Anterior cingulate cortex (tissue), 58 donors: ENCODE measurements around the gene GTF2H4.
"Not testable (repeated sequence)": the region's sequence is repeated elsewhere in the genome, so short reads cannot be mapped to it uniquely, and the experiment has no call there.

Source experiments
- DNase-seq, 58 donors: peaks; one replicate each; lab custom pipeline; 2025; lab: John Stamatoyannopoulos, UW

The GTF2H4 gene

DNA sequence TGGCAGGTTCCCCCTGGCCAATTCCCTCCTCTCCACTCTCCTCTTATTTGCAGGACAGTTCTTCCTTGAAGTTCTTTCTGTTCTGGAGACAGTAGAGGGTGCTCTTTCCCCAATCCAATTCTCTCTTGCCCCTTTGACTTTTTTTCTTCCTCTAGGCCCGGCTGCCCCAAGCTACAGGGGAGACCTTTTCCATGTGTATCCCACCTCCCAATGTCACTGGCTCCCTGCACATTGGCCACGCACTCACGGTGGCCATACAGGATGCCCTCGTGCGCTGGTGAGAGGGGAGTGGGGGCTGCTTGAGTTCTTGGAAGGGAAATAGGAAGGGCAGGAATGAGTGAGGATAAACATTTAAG lies 7.6 kb downstream of the GTF2H4 start:
- DNase-seq = peak in 32 of 58 donors; percentile 3 to 71 (median 30)

DNA sequence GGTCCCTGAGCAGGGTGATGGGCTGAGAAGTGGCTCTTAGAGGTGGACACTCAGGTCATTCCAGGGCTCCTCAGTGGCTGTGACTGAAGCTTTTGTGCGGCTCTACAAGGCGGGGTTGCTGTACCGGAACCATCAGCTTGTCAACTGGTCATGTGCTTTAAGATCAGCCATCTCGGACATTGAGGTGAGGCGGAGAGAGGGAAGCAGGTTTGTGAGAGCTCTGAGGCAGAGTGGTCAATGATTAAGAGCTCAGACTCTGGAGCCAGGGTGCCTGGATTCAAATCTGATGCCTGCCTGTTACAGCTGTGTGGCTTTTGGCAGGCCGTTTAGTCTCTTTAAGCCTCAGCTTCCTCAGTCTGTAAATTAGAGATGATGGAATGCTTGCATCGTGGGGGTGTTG lies 9.0 kb downstream of the GTF2H4 start:
- no peak for DNase-seq

DNA sequence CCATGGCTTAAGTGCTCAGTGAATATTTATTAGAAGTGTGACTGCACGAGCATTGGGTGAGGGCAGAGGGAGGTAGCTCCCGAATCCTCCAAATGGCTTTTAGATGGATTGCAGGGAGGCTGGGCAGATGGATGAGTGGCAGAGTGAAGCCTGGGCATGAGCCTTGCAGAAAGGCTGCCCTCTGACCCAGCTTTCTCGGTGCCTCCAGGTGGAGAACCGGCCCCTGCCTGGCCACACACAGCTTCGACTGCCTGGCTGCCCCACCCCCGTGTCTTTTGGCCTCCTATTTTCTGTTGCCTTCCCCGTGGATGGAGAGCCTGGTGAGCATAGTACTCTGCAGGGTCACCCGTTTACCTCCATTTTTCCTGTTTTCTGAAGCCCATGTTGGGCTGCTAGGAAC lies 9.5 kb downstream of the GTF2H4 start:
- no peak for DNase-seq

DNA sequence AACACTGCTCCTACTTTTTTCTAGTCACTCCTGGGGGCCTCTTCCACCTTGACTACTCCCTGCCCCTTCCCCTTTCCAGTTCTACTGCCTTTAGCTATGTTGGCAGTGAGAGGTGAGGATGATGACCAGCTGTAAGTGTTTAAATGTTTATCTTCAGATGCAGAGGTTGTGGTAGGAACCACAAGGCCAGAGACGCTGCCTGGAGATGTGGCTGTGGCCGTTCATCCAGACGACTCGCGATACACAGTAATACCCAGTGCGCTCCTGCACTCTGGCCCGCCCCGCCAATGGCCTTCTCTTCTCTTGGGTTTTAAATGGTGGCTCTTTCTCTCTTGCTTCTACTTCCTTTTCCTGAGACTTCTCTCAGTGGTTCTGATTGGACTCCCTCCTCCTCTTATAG lies 10.7 kb downstream of the GTF2H4 start:
- no peak for DNase-seq

DNA sequence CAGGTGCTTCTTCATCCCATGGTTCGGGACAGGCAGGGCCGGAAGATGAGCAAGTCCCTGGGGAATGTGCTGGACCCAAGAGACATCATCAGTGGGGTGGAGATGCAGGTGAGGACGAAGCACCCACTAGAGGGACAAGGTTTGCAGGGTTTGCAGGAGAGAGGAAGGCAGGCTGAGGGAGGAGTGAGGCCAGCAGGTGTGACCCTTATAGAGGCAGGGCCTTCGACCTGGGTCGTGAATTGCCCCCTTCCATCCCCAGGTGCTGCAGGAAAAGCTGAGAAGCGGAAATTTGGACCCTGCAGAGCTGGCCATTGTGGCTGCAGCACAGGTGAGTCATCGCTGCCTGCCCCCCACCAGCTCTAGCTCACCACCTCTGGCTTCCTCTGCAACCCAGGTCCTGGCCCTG lies 14.4 kb downstream of the GTF2H4 start:
- DNase-seq = no peak

DNA sequence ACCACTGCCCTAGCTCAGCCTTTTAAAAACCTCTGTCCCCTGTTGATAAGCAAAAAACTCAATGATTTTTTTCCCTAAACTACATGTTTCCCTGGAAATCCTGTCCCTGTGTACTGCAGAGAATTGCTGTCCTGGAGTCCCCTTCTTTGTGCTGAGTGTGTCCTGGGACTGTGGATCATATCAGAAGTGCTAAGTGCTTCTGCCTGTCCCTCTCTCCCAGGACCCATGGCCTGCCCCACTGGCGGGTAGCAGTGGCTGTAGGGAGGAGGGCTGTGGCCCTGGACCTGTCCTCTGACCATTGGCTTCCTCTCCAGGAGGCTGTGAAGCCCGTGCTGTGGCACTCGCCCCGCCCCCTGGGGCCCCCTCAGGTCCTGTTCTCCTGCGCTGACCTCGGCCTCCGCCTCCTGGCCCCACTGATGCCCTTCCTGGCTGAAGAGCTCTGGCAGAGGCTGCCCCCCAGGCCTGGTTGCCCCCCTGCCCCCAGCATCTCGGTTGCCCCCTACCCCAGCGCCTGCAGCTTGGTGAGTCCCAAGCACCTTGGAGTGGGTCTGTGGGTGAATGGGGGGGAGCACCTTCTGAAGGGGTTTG lies 16.1 kb downstream of the GTF2H4 start:
- DNase-seq = not testable (repeated sequence)

- no peak for DNase-seq
These were observed 18.6 kb downstream of the GTF2H4 start for GRCh38 chr6:30926644-30927043.

GRCh38 chr6:30927080-30927479 lies 19.1 kb downstream of the GTF2H4 start:
- not testable (repeated sequence) for DNase-seq

GRCh38 chr6:30928677-30929076 lies 20.7 kb downstream of the GTF2H4 start:
- no peak for DNase-seq

GRCh38 chr6:30930506-30930905 lies 22.5 kb downstream of the GTF2H4 start:
- no peak for DNase-seq

DNA sequence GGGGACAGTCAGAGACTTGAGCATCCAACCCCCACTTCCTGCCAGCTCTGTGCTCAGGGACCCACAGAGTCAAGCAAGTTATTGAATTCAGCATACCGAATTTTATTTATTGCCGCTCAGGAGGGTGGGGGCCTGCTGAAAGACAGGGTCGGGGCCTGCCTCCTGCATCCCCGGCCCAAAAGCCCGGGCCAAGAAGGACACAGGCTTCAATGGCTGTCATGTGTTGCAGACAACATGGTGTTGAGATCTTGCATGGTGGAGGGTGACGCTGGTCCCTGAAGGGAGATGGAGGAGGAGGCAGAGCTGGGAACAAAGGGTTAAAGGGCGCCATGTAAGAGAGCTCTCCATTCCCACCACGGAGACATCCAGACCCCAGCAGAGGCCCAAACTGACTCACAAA lies 23.3 kb downstream of the GTF2H4 start:
- no peak for DNase-seq

DNA sequence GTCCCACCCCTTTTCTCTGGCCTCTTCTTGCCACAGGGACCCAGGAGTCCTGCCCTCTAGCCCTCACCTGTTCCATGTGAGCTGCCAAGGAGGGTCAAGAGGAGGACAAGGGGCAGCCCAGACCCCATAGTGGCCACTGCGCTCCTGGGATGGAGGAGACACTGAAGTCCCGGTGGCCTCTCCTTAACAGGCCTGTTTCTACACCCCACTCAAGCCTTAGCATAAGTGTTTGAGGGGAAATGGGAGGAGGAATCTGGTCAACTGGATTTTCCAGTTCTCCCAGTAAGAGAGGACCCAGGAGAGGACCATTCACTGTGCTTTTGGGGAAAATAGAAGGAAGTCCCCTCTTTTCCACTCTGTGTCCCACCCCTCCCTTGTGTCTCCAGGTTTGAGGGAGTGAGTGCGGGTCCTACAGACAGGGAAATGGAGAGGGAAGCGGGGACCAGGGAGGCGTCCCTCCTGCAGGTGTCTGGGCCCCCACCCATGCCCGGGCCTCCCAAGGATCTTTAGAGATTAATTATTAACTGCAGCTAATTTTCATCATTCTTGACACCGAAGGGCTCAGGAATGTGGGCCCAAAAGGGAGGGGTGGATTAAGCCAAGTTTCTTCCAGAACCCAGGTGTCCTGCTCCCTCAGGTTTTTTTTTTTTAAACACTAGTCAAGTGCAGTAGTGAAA lies 24.1 kb downstream of the GTF2H4 start, which contains the start of gene SFTA2:
Gene SFTA2, minus strand, starts transcription at position 202 of the 677 bp plus-strand sequence. Its CDS starts 74 bp downstream, at position 128.
- DNase-seq = no peak

DNA sequence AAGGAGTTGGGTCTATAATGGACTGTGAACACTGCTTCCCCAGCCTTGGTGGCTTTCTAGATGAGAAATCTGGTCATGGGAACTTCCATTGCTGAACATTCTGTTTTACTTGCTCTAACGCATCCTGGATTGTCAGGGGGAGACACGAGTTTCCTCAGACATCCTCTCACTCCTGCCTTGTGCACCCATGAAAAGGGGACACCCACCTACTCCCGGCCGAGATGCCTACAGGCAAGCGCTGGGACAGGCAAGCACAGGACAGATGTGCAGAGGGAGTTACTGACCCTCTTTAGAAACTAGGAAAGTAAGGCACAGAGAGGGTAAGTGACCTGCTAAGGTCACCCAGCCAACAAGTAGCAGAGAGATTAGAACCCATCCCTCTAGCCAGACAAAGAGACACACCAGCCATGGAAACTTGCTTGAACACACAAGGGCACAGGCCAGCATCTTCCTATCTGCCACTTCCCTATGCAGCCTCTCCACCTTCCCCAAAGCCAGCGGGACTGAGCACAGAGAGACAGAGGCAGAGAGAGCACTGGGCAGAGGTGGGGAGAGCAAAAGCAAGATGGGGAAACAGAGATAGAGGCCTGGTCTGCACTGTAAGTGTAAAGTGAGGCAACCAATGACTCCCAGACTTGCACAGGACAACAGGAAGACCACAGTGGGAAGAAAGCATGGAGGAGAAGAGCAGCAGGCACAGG lies 24.8 kb downstream of the GTF2H4 start:
- no peak for DNase-seq

GRCh38 chr6:30935018-30935417 lies 27.0 kb downstream of the GTF2H4 start:
- no peak for DNase-seq

DNA sequence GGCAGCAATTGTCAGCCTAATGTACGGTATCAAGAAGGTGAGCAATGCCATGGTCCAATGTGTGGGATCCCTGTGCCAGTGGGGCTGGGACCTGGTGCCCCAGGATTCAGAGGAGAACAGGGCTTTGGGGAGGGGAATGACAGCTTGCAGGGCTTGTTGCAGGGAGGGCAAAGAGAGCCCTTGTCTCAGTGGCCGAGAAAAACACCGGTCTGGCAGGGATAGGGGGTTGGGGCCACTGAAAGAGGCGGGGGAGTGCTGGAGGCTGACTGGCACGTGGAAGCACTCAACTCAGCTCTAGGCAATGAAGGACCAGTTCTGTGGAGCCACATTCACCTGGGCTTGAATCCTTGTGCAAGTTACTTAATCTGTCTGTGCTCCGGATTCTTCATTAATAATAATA lies 29.3 kb downstream of the GTF2H4 start:
- DNase-seq = no peak

GRCh38 chr6:30938730-30939129 lies 30.7 kb downstream of the GTF2H4 start:
- DNase-seq = no peak

- DNase-seq = no peak
These were observed 31.5 kb downstream of the GTF2H4 start for GRCh38 chr6:30939473-30939872.

- no peak for DNase-seq
These were observed 32.5 kb downstream of the GTF2H4 start, which contains the start of gene MUCL3 for GRCh38 chr6:30940361-30940986. Gene MUCL3, plus strand, starts transcription at chr6:30940973. Its CDS starts 27 bp downstream, at chr6:30941000.

GRCh38 chr6:30942338-30943060 lies 34.5 kb downstream of the GTF2H4 start:
- DNase-seq = no peak

DNA sequence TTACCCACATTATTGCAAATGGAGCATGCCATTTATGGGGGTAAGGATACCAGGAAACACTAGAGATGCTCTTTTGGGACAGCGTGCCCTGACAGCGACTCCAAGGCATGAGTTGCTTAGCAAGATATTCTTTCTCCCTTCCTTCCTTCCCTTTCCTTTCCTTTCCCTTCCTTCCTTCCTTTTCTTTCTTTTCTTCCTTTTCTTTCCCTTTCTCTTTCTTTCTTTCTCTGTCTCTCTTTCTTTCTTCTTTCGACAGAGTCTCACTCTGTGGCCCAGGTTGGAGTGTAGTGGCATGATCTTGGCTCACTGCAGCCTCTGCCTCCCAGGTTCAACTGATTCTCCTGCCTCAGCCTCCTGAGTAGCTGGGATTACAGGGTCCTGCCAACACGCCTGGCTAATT lies 36.0 kb downstream of the GTF2H4 start:
- no peak for DNase-seq

DNA sequence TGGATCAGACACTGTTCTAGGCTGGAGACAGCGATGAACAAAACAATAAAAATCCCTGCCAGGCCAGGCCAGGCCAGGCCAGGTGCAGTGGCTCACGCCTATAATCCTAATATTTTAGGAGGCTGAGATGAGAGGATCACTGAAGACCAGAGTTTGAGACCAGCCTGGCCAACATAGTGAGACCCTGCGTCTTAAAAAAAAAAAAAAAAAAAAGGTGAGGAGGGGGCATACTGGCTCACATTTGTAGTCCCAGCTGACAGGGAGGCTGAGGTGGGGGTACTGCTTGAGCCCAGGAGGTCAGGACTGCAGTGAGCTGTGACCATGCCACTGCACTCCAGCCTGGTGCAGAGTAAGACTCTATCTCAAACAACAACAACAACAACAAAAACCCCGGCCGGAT lies 37.3 kb downstream of the GTF2H4 start:
- no peak for DNase-seq
